K562 (cell line): ENCODE data around the gene TNNT1. TPM values are rescaled to one million over a fixed set of nuclear protein-coding genes. Genes with fewer than 3 reads are reported as not detected.

Experiments
- ARID3A ChIP-seq: IDR thresholded peaks from 2 replicates; pipeline ENCODE4 v1.6.1; 2012; ENCODE audit warnings: low read depth, low read length, improper control_type of control experiment, borderline replicate concordance
- BRF2 ChIP-seq: IDR thresholded peaks from 3 replicates; pipeline ENCODE4 v1.6.1; 2011; ENCODE audit warnings: borderline replicate concordance, mild to moderate bottlenecking; ENCODE audit not compliant: insufficient read length, insufficient read depth
- CTCF ChIP-seq, 3 experiments: IDR thresholded peaks in 2 of 3; conservative IDR thresholded peaks in 1 of 3; 2 replicates each; pipeline ENCODE4 v1.5.1; 2011 to 2012; ENCODE audit warnings: low read length in 3 of 3, mild to moderate bottlenecking in 3 of 3, control low read depth in 2 of 3, improper control_type of control experiment in 1 of 3, inconsistent platforms in 1 of 3, low read depth in 1 of 3, mixed read lengths in 1 of 3, moderate library complexity in 1 of 3; ENCODE audit not compliant: insufficient read depth in 2 of 3
- E2F4 ChIP-seq: sonication (generic); formaldehyde crosslinking; IDR thresholded peaks from 2 replicates; pipeline ENCODE4 v1.8.0; 2022; ENCODE audit warnings: mild to moderate bottlenecking, low read depth, missing genetic modification reagents
- ELF4 ChIP-seq: fragments of 450-650 bp; formaldehyde crosslinking; IDR thresholded peaks from 2 replicates; pipeline ENCODE4 v1.4.0; 2022; ENCODE audit warnings: missing genetic modification characterization
- IRF1 ChIP-seq: sonication (generic); formaldehyde crosslinking; IDR thresholded peaks from 2 replicates; pipeline ENCODE4 v1.8.0; 2022; ENCODE audit warnings: missing genetic modification reagents, mild to moderate bottlenecking, borderline replicate concordance
- KDM1A ChIP-seq, 2 experiments: fragments of 450-650 bp; IDR thresholded peaks; 2 replicates each; pipeline ENCODE4 v1.6.1; 2016; ENCODE audit warnings: mild to moderate bottlenecking in 2 of 2
- NR0B1 ChIP-seq: fragments of 450-650 bp; IDR thresholded peaks from one replicate; pipeline ENCODE4 v1.6.1; 2018; ENCODE audit warnings: mild to moderate bottlenecking, moderate library complexity; ENCODE audit not compliant: partially characterized antibody
- PHF21A ChIP-seq: fragments of 450-650 bp; IDR thresholded peaks from 2 replicates; pipeline ENCODE4 v1.6.1; 2017; ENCODE audit warnings: low read depth, borderline replicate concordance
- SMARCC2 ChIP-seq: fragments of 450-650 bp; IDR thresholded peaks from 2 replicates; pipeline ENCODE4 v1.6.1; 2017; ENCODE audit warnings: antibody characterized with exemption, moderate library complexity, mild to moderate bottlenecking, low read depth
- TCF7L2 ChIP-seq: fragments of 150-350 bp; IDR thresholded peaks from 2 replicates; pipeline ENCODE4 v1.6.1; 2016; ENCODE audit warnings: low read depth, mild to moderate bottlenecking, low read length, moderate library complexity
- TEAD4 ChIP-seq, 2 experiments: sonication (generic) in 1 of 2; formaldehyde crosslinking in 1 of 2; IDR thresholded peaks; 2 replicates each; pipeline versions ENCODE4 v1.6.1 to v1.8.0; 2012 to 2022; ENCODE audit warnings: borderline replicate concordance in 1 of 2, inconsistent platforms in 1 of 2, low read length in 1 of 2, mild to moderate bottlenecking in 1 of 2, missing genetic modification reagents in 1 of 2
- ZNF511 ChIP-seq: sonication (generic); formaldehyde crosslinking; IDR thresholded peaks from 2 replicates; pipeline ENCODE4 v1.8.0; 2022; ENCODE audit warnings: mild to moderate bottlenecking, missing genetic modification reagents
- ZNF512 ChIP-seq: IDR thresholded peaks from 2 replicates; pipeline ENCODE4 v1.6.1; 2016; ENCODE audit warnings: missing genetic modification characterization, missing compliant biosample characterization
- polyA plus RNA-seq, 8 experiments: library from polyadenylated mRNA; depleted of rRNA in 4 of 8; stranded (reverse) in 5 of 8; unstranded in 3 of 8; fragments of >200 nt; fragmentation: Nextera tagmentation in 2 of 8; fragmentation: Illumina TruSeq in 1 of 8; extraction: Ambion mirVana in 2 of 8; extraction: Trizol in 1 of 8; gene quantifications; 2 replicates each; pipeline versions ENCODE4 v1.2.1 to v1.2.3, GENCODE V29; 2011 to 2014; ENCODE audit warnings: inconsistent platforms in 1 of 8, missing spikeins in 1 of 8
- total RNA-seq, 7 experiments: library from RNA; depleted of rRNA in 6 of 7; stranded (reverse); fragments of >200 nt in 6 of 7; fragmentation: Illumina TruSeq in 2 of 7; extraction: Trizol in 2 of 7; gene quantifications; 2 replicates each; pipeline versions ENCODE4 v1.2.1 to v1.2.3, GENCODE V29; 2011 to 2021; ENCODE audit warnings: low replicate concordance in 1 of 7

The TNNT1 gene
- total and polyA plus RNA-seq, 9 of the 15 experiments (the other 6 are each of a cell fraction or from before 2014, with no cell fraction given), result 31.8 to 390 (median 227) TPM

GRCh38 chr19:55173714-55174409 is 24.9 kb upstream of the TNNT1 start (continued):
- TF ChIP-seq ZNF512 (tag) (no peak), TCF7L2 (no peak), SMARCC2 (no peak), CTCF (IDR thresholded peaks at IDR 0.05 in 2 of 3, conservative IDR thresholded peaks at IDR 0.05 in 1 of 3; ENCODE audit: insufficient read depth in 2 of 3, low read depth in 1 of 3, low read length in 3 of 3) (peak in 2 of 3 experiments; percentile 11 to 43; a peak in 2 of 6 replicates), E2F4 (CRISPR knock-in tag) (no peak), TEAD4 (IDR thresholded peaks at IDR 0.05; ENCODE audit: low read length) (no peak), TEAD4 (CRISPR knock-in tag; IDR thresholded peaks at IDR 0.05; ENCODE audit: borderline replicate concordance) (no peak), ARID3A (no peak), NR0B1 (no peak), IRF1 (CRISPR knock-in tag) (no peak), PHF21A (no peak), KDM1A (IDR thresholded peaks at IDR 0.05) (peak in 1 of 2 experiments; percentile 51; a peak in 1 of 4 replicates), BRF2 (no peak), ELF4 (no peak), ZNF511 (0 out of 2 replicates have a peak, but pooled peaks have one; percentile 22)
